Spinal cord (tissue), 10 donors: ENCODE measurements around the gene EXOSC2. TPM values are rescaled to one million over a fixed set of nuclear protein-coding genes. Genes with fewer than 3 reads are reported as not detected.
A peak's percentile ranks its signal among the peaks of the same experiment; 100 is the strongest.
"Not testable (repeated sequence)": the region's sequence is repeated elsewhere in the genome, so short reads cannot be mapped to it uniquely, and the experiment has no call there.

Source experiments
- DNase-seq, 6 donors: peaks; one replicate each; pipeline versions ENCODE4 v3.0.0 to v3.0.0-alpha.2; 2013 to 2015; ENCODE audit warnings: low spot score in 6 of 6, low read depth in 4 of 6
- H3K27ac ChIP-seq: one replicate; pipeline ENCODE4 v1.5.1; 2013; ENCODE audit warnings: low read depth, low read length, control low read depth
- H3K27me3 ChIP-seq: one replicate; pipeline ENCODE4 v1.6.1; 2013; ENCODE audit warnings: low read length; ENCODE audit not compliant: control insufficient read depth, insufficient read depth
- H3K36me3 ChIP-seq: one replicate; pipeline ENCODE4 v1.6.1; 2013; ENCODE audit warnings: low read length; ENCODE audit not compliant: control insufficient read depth, insufficient read depth
- H3K4me1 ChIP-seq: one replicate; pipeline ENCODE4 v1.6.1; 2013; ENCODE audit warnings: low read length; ENCODE audit not compliant: control insufficient read depth, insufficient read depth
- H3K4me3 ChIP-seq: one replicate; pipeline ENCODE4 v1.5.1; 2013; ENCODE audit warnings: low read depth, low read length, control low read depth
- H3K9me3 ChIP-seq: one replicate; pipeline ENCODE4 v1.6.1; 2013; ENCODE audit warnings: low read length; ENCODE audit not compliant: control insufficient read depth, insufficient read depth
- WGBS: methylation state at CpG from one replicate; pipeline ENCODE4 v1.1.5; 2013; ENCODE audit warnings: missing lambda C conversion rate; ENCODE audit not compliant: insufficient coverage; 5-methylcytosine and 5-hydroxymethylcytosine counted together
- polyA plus RNA-seq, 2 donors: library from polyadenylated mRNA; unstranded; fragments of 120-200 nt; gene quantifications; one replicate each; pipeline ENCODE4 v1.2.1, GENCODE V29; 2013; ENCODE audit not compliant: insufficient read length in 2 of 2
- total RNA-seq, 2 donors: library from RNA; depleted of rRNA in 1 of 2; stranded (reverse); fragments of 120-200 nt in 1 of 2; fragments of >200 nt in 1 of 2; gene quantifications; one replicate each; pipeline versions ENCODE4 v1.2.3 to v1.2.4, GENCODE V29; 2013 to 2014
- donor health status: healthy.

Gene EXOSC2
- total and polyA plus RNA-seq, 4 donors = 26.7 to 46.1 (median 32.4) TPM

GRCh38 chr9:130680836-130681768, 12.5 kb upstream of the EXOSC2 start:
- peak in 4 of 6 donors; percentile 59 to 94 (median 76) for DNase-seq
- Histone ChIP-seq H3K4me3 (peak overlapping the region; percentile 36), H3K36me3 (no peaks in the 10 kb centered on the region), H3K4me1 (peaks cover 16% of the 10 kb centered on the region), H3K27me3 (peaks cover 13% of the 10 kb centered on the region), H3K9me3 (no peaks in the 10 kb centered on the region), H3K27ac (no peak overlapping the region)
- WGBS = 2% methylated on average over 115 of the region's 116 CpGs

- Histone ChIP-seq H3K36me3 (no peaks in the 10 kb centered on the region), H3K9me3 (no peaks in the 10 kb centered on the region), H3K4me3 (peak overlapping the region; percentile 36), H3K27ac (no peak overlapping the region), H3K27me3 (peaks cover 13% of the 10 kb centered on the region), H3K4me1 (peaks cover 16% of the 10 kb centered on the region)
- peak in 2 of 6 donors; percentile 43 to 55 for DNase-seq
- WGBS = 2% methylated on average over 34 of the region's 45 CpGs
Observed at GRCh38 chr9:130681769-130682420, 11.7 kb upstream of the EXOSC2 start.

DNA sequence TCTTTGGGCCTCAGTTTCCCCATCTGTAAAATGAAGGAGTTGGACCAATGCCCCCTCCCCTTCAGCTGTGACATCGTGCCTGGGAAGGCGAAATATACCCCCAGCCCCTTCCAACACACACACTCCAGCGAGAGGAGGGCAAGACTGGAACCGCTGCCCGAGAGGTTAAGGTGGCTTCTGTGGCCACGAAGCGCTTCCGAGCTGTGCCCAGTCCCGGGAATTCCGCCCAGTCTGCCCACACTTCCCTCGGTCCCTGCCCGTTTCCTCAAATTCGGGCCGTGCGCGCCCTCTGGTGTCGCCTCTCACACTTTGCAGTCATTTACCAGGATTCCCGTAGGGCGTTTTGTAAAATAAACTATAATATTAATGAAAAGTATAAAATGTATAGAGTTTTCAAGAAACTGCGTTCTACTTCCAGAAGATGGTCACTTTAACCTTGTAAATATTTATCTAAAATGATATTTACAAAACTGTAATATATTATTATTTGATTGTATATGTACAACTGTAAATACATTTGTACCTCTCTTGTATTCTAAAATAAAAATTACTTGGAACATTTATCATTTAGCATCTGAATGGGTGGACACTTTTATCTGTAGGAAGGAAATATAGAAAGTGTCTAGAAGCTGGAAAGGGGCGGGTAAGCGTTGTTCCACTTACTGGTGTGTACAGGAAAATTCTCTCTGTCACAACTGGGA, 11.0 kb upstream of the EXOSC2 start:
- 10% methylated on average over 13 of the region's 22 CpGs for WGBS
- peaks cover 11% of the 10 kb centered on the region for H3K27me3 ChIP-seq

DNA sequence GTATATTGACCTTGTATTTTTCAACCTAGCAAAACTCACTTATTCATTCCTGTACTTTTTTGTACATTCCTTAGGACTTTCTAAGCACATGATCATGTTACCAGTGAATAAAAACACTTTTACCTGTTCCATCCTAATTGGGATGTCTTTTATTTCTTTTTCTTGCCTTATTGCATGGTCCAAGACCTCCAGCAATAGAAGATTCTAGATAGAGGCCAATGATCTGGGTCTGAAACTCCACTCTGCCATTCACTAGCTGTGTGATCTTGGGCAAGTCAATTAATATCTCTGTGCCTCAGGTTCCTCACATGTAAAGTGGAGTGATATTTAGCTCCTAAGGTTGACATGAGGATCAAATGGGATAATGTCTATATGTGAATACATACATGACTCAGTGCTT, 8.5 kb upstream of the EXOSC2 start:
- no peak for DNase-seq
- Histone ChIP-seq H3K27ac (no peak overlapping the region), H3K36me3 (no peaks in the 10 kb centered on the region), H3K27me3 (peaks cover 11% of the 10 kb centered on the region), H3K4me3 (no peak overlapping the region), H3K9me3 (no peaks in the 10 kb centered on the region), H3K4me1 (peaks cover 16% of the 10 kb centered on the region)

More for the DNA sequence above, 11.0 kb upstream of the EXOSC2 start:
- H3K4me1 ChIP-seq = peaks cover 16% of the 10 kb centered on the region
- no peaks in the 10 kb centered on the region for H3K9me3 ChIP-seq
- H3K4me3 ChIP-seq = peak overlapping the region; percentile 16
- peak in 4 of 6 donors; percentile 67 to 95 (median 85) for DNase-seq
- H3K27ac ChIP-seq = no peak overlapping the region
- H3K36me3 ChIP-seq = no peaks in the 10 kb centered on the region

DNA sequence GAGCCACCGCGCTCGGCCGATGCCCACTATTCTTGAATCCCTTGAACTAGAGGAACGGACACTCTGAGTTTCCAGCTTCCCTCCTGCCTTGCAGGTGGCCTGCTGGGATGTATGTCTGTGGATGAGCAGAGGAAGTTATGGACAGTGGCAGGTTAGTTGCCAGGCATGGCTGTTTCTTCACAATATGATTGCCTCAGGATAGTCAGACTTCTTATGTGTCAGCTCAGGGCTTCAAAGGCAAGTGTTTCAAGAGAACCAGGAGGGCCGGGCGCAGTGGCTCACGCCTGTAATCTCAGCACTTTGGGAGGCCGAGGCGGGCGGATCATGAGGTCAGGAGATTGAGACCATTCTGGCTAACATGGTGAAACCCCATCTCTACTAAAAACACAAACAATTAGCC, 7.6 kb upstream of the EXOSC2 start:
- DNase-seq, H3K27me3 ChIP-seq, H3K4me3 ChIP-seq, H3K36me3 ChIP-seq, H3K9me3 ChIP-seq, H3K27ac ChIP-seq: not testable (repeated sequence)
- 94% methylated on average over 11 of the region's 11 CpGs for WGBS
- H3K4me1 ChIP-seq = peaks cover 13% of the 10 kb centered on the region

GRCh38 chr9:130687615-130688014, 6.0 kb upstream of the EXOSC2 start:
- no peaks in the 10 kb centered on the region for H3K27me3 ChIP-seq
- no peak for DNase-seq
- WGBS = no CpG with 5 or more reads among the region's 2 CpGs
- no peaks in the 10 kb centered on the region for H3K9me3 ChIP-seq
- no peaks in the 10 kb centered on the region for H3K36me3 ChIP-seq
- H3K4me3 ChIP-seq = no peak overlapping the region
- H3K4me1 ChIP-seq = peaks cover 9% of the 10 kb centered on the region
- H3K27ac ChIP-seq = no peak overlapping the region

GRCh38 chr9:130688072-130688471, 5.5 kb upstream of the EXOSC2 start:
- Histone ChIP-seq H3K27ac (no peak overlapping the region), H3K36me3 (no peaks in the 10 kb centered on the region), H3K4me3 (no peak overlapping the region), H3K27me3 (no peaks in the 10 kb centered on the region), H3K4me1 (peaks cover 14% of the 10 kb centered on the region), H3K9me3 (no peaks in the 10 kb centered on the region)
- WGBS = 76% methylated on average over 5 of the region's 5 CpGs
- DNase-seq = no peak

DNA sequence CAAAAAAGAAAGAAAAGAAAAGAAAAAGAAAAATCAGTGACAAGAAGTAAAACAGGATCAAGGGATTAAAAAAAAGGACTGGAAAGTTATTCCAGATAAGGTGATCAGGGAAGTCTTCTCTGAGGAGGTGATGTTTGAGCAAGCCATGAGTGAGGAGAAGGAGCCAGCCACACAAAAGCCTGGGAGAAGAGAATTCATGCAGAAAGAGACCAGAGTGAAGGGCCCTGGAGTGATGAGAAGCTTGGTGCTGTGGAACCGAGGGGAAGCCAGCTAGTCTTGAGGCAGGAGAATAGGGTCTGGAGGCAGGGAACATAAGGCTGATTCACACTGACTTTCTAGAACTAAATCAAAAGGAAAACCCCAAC, 4.0 kb upstream of the EXOSC2 start:
- H3K9me3 ChIP-seq = no peaks in the 10 kb centered on the region
- H3K27ac ChIP-seq = peak overlapping the region; percentile 81
- no peaks in the 10 kb centered on the region for H3K27me3 ChIP-seq
- no CpG with 5 or more reads among the region's 1 CpG for WGBS
- peak overlapping the region; percentile 3 for H3K4me3 ChIP-seq
- H3K4me1 ChIP-seq = peaks cover 16% of the 10 kb centered on the region
- H3K36me3 ChIP-seq = no peaks in the 10 kb centered on the region
- no peak for DNase-seq

- Histone ChIP-seq H3K27ac (peak overlapping the region; percentile 81), H3K36me3 (peaks cover 2% of the 10 kb centered on the region), H3K4me1 (peaks cover 22% of the 10 kb centered on the region), H3K9me3 (no peaks in the 10 kb centered on the region), H3K27me3 (no peaks in the 10 kb centered on the region), H3K4me3 (peak overlapping the region; percentile 13)
- 52% methylated on average over 12 of the region's 15 CpGs for WGBS
- peak in 3 of 6 donors; percentile 71 to 93 (median 80) for DNase-seq
Observed at GRCh38 chr9:130689937-130690700, 3.5 kb upstream of the EXOSC2 start.
